HG03196 (cell line): Measurements from ENCODE around the gene PYCARD.
"Not testable (repeated sequence)": the region's sequence is repeated elsewhere in the genome, so short reads cannot be mapped to it uniquely, and the experiment has no call there.

Experiments used
- ATAC-seq: cut with Tn5 transposase; IDR thresholded peaks from one replicate; pipeline ENCODE4 v1.9.1; 2021; ENCODE audit not compliant: unreplicated experiment

The PYCARD gene

DNA sequence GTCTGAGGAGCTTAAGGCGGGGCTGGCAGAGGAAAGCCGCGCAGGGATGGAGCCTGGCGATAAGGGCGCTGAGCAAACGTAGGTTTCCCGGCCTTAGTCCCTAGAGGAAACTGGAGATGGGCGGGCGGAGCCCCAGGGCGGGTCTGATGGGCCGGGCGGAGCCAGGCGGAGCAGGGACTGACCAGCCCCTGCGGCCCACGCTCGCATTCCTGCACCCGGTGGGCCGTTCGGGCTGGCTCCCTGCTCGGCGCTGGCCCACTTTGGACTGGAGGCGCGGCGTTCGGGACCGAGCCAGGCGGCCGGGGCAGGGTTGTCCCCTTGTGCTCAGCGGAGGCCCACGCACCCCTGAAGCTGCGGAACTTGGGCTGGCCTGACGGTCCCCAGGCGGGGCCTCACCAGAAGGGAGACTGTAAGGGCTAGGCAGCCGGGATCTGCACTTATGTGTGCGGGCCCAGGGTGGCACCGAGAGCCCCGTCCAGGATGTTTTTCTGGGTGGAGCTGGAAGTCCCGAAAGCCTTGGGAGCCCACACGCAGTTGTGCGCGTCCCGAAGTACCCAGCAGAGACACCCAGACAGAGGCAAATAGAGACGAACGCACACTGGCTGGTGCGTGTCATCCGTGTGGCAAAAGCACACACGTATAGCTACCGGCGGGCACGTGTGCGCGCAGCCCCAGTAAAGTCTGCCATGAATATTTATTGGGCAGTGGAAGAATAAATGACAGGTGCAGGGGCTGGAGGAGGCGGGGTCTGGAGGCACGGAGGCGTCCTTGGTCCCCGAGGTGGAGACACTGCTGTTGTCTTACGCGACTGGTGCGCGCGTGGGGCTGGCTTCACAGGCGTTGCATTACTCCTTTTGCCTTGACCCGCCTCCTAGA lies 13.0 kb upstream of the PYCARD start:
- ATAC-seq: no peak

- no peak for ATAC-seq
Measured at GRCh38 chr16:31214708-31215286, 12.2 kb upstream of the PYCARD start.

- no peak for ATAC-seq
Measured at GRCh38 chr16:31213877-31214707, 11.5 kb upstream of the PYCARD start, which contains the start of gene TRIM72. TSS of gene TRIM72 (plus strand) at chr16:31214119. CDS start at chr16:31214739, 620 bp downstream.

DNA sequence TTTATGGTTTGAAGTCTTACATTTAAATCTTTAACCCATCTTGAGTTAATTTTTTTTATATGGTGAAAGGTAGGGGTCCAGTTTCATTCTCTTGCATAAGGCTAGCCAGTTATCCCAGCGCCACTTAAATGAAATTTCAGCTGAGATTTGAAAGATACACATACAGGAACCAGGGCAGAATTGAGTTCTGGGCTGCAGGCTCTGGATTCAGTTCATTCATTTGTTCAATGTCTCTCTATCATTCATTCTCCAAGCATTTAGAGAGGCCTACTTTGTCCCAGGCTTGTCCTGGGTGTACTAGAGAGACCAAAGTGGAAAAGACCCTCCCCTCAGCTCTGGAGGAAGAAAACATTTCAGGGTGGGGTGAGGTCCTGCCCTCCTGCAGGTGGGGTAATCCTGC lies 10.8 kb upstream of the PYCARD start:
- ATAC-seq: no peak

GRCh38 chr16:31206776-31207175 lies 4.2 kb upstream of the PYCARD start:
- no peak for ATAC-seq

GRCh38 chr16:31204871-31205666 lies 2.5 kb upstream of the PYCARD start:
- ATAC-seq: no peak

GRCh38 chr16:31201582-31202413 lies 762 bp downstream of the PYCARD start:
- ATAC-seq: no peak

GRCh38 chr16:31200821-31201568 lies 1.6 kb downstream of the PYCARD start:
- ATAC-seq: no peak

DNA sequence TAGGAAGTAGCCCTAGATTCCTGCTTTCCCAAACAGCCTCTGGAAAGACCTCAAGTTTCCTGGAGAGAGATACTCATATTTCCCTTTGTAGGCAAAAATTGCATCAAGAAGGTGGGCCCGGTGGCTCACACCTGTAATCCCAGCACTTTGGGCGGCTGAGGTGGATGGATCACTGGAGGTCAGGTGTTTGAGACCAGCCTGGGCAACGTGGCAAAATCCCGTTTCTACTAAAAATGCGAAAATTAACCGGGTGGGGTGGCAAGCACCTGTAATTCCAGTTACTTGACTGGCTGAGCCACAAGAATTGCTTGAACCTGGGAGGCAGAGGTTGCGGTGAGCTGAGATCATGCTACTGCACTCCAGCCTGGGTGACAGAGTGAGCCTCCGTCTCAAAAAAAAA lies 2.4 kb downstream of the PYCARD start:
- not testable (repeated sequence) for ATAC-seq

- no peak for ATAC-seq
Measured at GRCh38 chr16:31199430-31200041, 3.0 kb downstream of the PYCARD start.

- ATAC-seq: no peak
Measured at GRCh38 chr16:31198207-31198882, 4.2 kb downstream of the PYCARD start.

GRCh38 chr16:31196324-31197088 lies 6.1 kb downstream of the PYCARD start:
- ATAC-seq: no peak

DNA sequence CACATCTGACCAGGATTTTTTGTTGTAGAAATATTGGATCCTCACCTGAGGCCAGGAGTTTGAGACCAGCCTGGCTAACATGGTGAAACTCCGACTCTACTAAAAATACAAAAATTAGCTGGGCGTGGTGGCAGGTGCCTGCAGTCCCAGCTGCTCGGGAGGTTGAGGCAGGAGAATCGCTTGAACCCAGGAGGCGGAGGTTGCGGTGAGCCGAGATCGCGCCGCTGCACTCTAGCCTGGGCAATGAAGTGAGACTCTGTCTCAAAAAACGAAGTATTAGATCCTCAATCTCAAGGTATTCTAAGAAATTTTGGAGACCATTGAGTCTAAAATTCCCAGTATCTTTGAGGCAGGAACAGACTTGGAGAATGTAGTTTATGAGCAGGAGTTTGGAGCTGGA lies 6.7 kb downstream of the PYCARD start:
- ATAC-seq: not testable (repeated sequence)

- ATAC-seq: no peak
Measured at GRCh38 chr16:31194898-31195297, 7.7 kb downstream of the PYCARD start.

DNA sequence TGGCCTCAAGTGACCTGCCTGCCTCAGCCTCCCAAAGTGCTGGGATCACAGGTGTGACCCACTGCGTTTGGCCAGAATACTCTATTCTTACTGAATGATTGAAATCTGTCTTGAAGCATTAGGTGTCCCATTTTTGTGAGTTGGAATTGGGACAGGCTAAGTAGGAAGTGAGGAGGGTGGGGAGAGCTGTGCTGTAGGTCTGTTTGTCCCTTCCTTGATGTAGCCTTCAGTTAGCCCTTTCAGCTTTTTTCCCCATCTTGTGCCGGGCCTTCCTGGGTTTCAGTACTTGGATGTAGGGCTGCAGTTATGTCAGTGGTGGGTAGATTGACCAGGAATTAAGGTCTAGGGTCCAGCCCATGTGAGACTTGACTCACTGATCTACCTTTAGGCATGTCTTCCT lies 8.7 kb downstream of the PYCARD start:
- ATAC-seq: no peak

DNA sequence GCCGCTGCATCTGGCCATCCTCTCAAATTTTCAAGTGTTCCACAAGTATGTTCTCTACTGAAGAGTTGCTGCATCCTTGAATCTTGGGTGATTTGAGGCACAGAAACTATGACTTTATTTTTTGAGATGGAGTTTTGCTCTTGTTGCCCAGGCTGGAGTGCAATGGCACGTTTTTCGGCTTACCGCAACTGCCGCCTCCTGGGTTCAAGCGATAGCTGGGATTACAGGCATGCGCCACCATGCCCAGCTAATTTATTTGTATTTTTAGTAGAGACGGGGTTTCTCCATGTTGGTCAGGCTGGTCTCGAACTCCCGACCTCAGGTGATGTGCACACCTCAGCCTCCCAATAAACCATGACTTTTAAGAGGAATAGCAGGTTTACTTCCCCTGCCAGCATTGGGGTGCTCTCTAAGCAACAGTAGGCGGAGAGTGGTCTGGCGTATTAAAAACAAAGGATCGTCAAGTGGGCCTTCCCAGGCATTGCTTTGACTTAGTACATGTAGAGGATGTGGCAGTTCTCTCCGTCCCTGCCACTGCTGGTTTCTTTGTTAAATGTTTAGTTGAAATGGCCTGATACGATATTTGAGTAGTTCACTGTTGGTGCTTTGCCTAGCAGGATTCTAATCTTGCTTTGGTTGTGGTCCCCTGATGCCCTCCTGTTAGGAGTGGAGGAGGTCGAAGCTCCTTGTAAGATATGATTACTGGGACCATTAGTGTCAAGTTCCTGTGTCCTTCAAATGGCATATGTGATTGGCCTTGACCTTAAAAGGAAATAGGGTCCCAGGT lies 9.5 kb downstream of the PYCARD start:
- ATAC-seq: no peak
